HCT116 (cell line): ENCODE measurements around the gene RAB13. TPM values are rescaled to one million over a fixed set of nuclear protein-coding genes. Genes with fewer than 3 reads are reported as not detected.

Source experiments
- ATAC-seq: fragments of 200-7000 bp; cut with Tn5 transposase; 2 replicates; pipeline ENCODE4 v1.9.1; 2020; ENCODE audit warnings: mild to moderate bottlenecking, moderate library complexity
- BruUV-seq: library from RNA; stranded (reverse); fragments of 400-500 nt; replicated peaks from 2 replicates; lab custom pipeline; 2021; lab: Mats Ljungman, UMichigan
- CTCF ChIA-PET: fragments of 300-600 bp; sonication (Branson Sonifier 250); formaldehyde crosslinking; loops from one replicate; lab custom pipeline; 2021; ENCODE audit warnings: antibody characterized with exemption; lab: Charles Lee
- POLR2A ChIA-PET: fragments of 300-600, 350-600 bp; sonication (Branson Sonifier 250); formaldehyde crosslinking; loops from one replicate; lab custom pipeline; 2021; ENCODE audit warnings: antibody characterized with exemption; lab: Charles Lee
- RAD21 ChIA-PET, 2 experiments: fragments of 300-600 bp; sonication (Branson Sonifier 250); formaldehyde crosslinking; loops; one replicate each; lab custom pipeline; 2023; ENCODE audit warnings: low total read pairs in 2 of 2; ENCODE audit not compliant: uncharacterized antibody in 2 of 2, unreplicated experiment in 2 of 2, low non-redundant PET in 1 of 2; lab: Charles Lee
- DNase-seq: peaks from one replicate; pipeline ENCODE4 v3.0.0-alpha.2; 2010; ENCODE audit warnings: low read depth, low spot score
- H2AFZ ChIP-seq: fragments of 200-600 bp; shearing (Covaris generic), sonication (generic); 2 replicates; pipeline ENCODE4 v1.6.1; 2017; ENCODE audit warnings: low read depth, mixed run types, mixed read lengths, antibody characterized with exemption, low read length; ENCODE audit not compliant: poor library complexity, severe bottlenecking
- H3K27ac ChIP-seq: 2 replicates; pipeline ENCODE4 v1.5.1; 2012; ENCODE audit warnings: low read depth, low read length
- H3K27me3 ChIP-seq: fragments of 200-600 bp; sonication (generic); 2 replicates; pipeline ENCODE4 v1.6.1; 2016; ENCODE audit warnings: mixed run types, low read length, mixed read lengths; ENCODE audit not compliant: insufficient read depth
- H3K36me3 ChIP-seq, 2 experiments: fragments of 200-500 bp in 1 of 2; fragments of 200-600 bp in 1 of 2; sonication (Bioruptor generic) in 1 of 2; sonication (generic) in 1 of 2; 2 replicates each; pipeline versions ENCODE4 v1.5.1 to v1.6.1; 2014 to 2016; ENCODE audit warnings: low read length in 2 of 2, inconsistent platforms in 1 of 2, mixed read lengths in 1 of 2, mixed run types in 1 of 2; ENCODE audit not compliant: insufficient read depth in 2 of 2, control insufficient read depth in 1 of 2
- H3K4me1 ChIP-seq, 2 experiments: fragments of 200-600 bp in 1 of 2; sonication (generic) in 1 of 2; 2 replicates each; pipeline versions ENCODE4 v1.5.1 to v1.6.1; 2012 to 2017; ENCODE audit warnings: low read length in 2 of 2, inconsistent platforms in 1 of 2, mild to moderate bottlenecking in 1 of 2, mixed read lengths in 1 of 2, mixed run types in 1 of 2, moderate library complexity in 1 of 2; ENCODE audit not compliant: insufficient read depth in 2 of 2, control insufficient read depth in 1 of 2
- H3K4me2 ChIP-seq: fragments of 200-600 bp; sonication (generic); 2 replicates; pipeline ENCODE4 v1.6.1; 2017; ENCODE audit warnings: mixed run types, low read length, mixed read lengths
- H3K4me3 ChIP-seq, 2 experiments: fragments of 200-600 bp in 1 of 2; sonication (generic) in 1 of 2; replicated peaks in 1 of 2; 2 replicates each; pipeline ENCODE4 v1.5.1; 2011 to 2016; ENCODE audit warnings: low read length in 2 of 2, control low read depth in 1 of 2, low read depth in 1 of 2, mild to moderate bottlenecking in 1 of 2, mixed read lengths in 1 of 2, mixed run types in 1 of 2
- H3K79me2 ChIP-seq: fragments of 200-600 bp; sonication (generic); 2 replicates; pipeline ENCODE4 v1.6.1; 2017; ENCODE audit warnings: mild to moderate bottlenecking, mixed run types, low read length, moderate library complexity, mixed read lengths; ENCODE audit not compliant: insufficient read depth
- H3K9ac ChIP-seq: fragments of 200-600 bp; sonication (generic); 2 replicates; pipeline ENCODE4 v1.6.1; 2016; ENCODE audit warnings: low read length, mixed read lengths
- H3K9me2 ChIP-seq: fragments of 200-600 bp; sonication (generic), shearing (Covaris generic); 2 replicates; pipeline ENCODE4 v1.6.1; 2017; ENCODE audit warnings: mixed run types, mild to moderate bottlenecking, moderate library complexity; ENCODE audit not compliant: insufficient read depth
- H3K9me3 ChIP-seq, 2 experiments: fragments of 200-500 bp in 1 of 2; fragments of 200-600 bp in 1 of 2; sonication (Bioruptor generic) in 1 of 2; sonication (generic) in 1 of 2; 2 replicates each; pipeline ENCODE4 v1.6.1; 2014 to 2017; ENCODE audit warnings: low read length in 2 of 2, mixed read lengths in 2 of 2, inconsistent platforms in 1 of 2, low read depth in 1 of 2, mild to moderate bottlenecking in 1 of 2, mixed run types in 1 of 2, moderate library complexity in 1 of 2; ENCODE audit not compliant: control insufficient read depth in 1 of 2, insufficient read depth in 1 of 2
- H4K20me1 ChIP-seq: fragments of 200-600 bp; sonication (generic), shearing (Covaris generic); 2 replicates; pipeline ENCODE4 v1.6.1; 2017; ENCODE audit warnings: mixed run types, mild to moderate bottlenecking, moderate library complexity; ENCODE audit not compliant: insufficient read depth
- ATF3 ChIP-seq: IDR thresholded peaks from 2 replicates; pipeline ENCODE4 v1.6.1; 2012
- CBX3 ChIP-seq: IDR thresholded peaks from 2 replicates; pipeline ENCODE4 v1.6.1; 2012; ENCODE audit warnings: low read depth
- CEBPB ChIP-seq: IDR thresholded peaks from 2 replicates; pipeline ENCODE4 v1.6.1; 2012; ENCODE audit warnings: low read depth
- CTCF ChIP-seq, 3 experiments: fragments of 200-600 bp in 1 of 3; sonication (generic) in 1 of 3; IDR thresholded peaks in 2 of 3; conservative IDR thresholded peaks in 1 of 3; 2 replicates each; pipeline ENCODE4 v1.5.1; 2012 to 2017; ENCODE audit warnings: low read depth in 2 of 3, low read length in 2 of 3, antibody characterized with exemption in 1 of 3, borderline replicate concordance in 1 of 3, control low read depth in 1 of 3, mild to moderate bottlenecking in 1 of 3, mixed read lengths in 1 of 3, mixed run types in 1 of 3, moderate library complexity in 1 of 3; ENCODE audit not compliant: insufficient read depth in 1 of 3
- EGR1 ChIP-seq: IDR thresholded peaks from 2 replicates; pipeline ENCODE4 v1.6.1; 2012; ENCODE audit warnings: low read depth
- ELF1 ChIP-seq: IDR thresholded peaks from 2 replicates; pipeline ENCODE4 v1.6.1; 2012; ENCODE audit warnings: low read depth, borderline replicate concordance
- EZH2 ChIP-seq: fragments of 200-600 bp; sonication (generic); IDR thresholded peaks from 2 replicates; pipeline ENCODE4 v1.6.1; 2017; ENCODE audit warnings: antibody characterized with exemption, mixed run types
- FOSL1 ChIP-seq: IDR thresholded peaks from 2 replicates; pipeline ENCODE4 v1.6.1; 2012; ENCODE audit warnings: low read depth
- POLR2A ChIP-seq: IDR thresholded peaks from 2 replicates; pipeline ENCODE4 v1.7.0; 2011; ENCODE audit warnings: borderline replicate concordance; ENCODE audit not compliant: insufficient read depth, insufficient read length; ENCODE audit errors: extremely low read depth
- RAD21 ChIP-seq: IDR thresholded peaks from 2 replicates; pipeline ENCODE4 v1.6.1; 2012; ENCODE audit warnings: low read depth, mild to moderate bottlenecking
- REST ChIP-seq: IDR thresholded peaks from 2 replicates; pipeline ENCODE4 v1.6.1; 2012; ENCODE audit warnings: low read depth
- SIN3A ChIP-seq: IDR thresholded peaks from 2 replicates; pipeline ENCODE4 v1.6.1; 2012; ENCODE audit warnings: low read depth
- SP1 ChIP-seq: IDR thresholded peaks from 2 replicates; pipeline ENCODE4 v1.6.1; 2012; ENCODE audit warnings: low read depth
- TCF7L2 ChIP-seq: IDR thresholded peaks from 2 replicates; pipeline ENCODE4 v1.7.0; 2011; ENCODE audit warnings: borderline replicate concordance, inconsistent platforms; ENCODE audit not compliant: insufficient read depth, insufficient read length; ENCODE audit errors: extremely low read depth
- YY1 ChIP-seq: IDR thresholded peaks from 2 replicates; pipeline ENCODE4 v1.6.1; 2011; ENCODE audit warnings: low read length, low read depth, moderate library complexity, mild to moderate bottlenecking; ENCODE audit not compliant: insufficient replicate concordance; ENCODE audit errors: extremely low read depth
- ZBTB33 ChIP-seq: IDR thresholded peaks from 2 replicates; pipeline ENCODE4 v1.6.1; 2011; ENCODE audit warnings: mild to moderate bottlenecking, low read length, moderate library complexity; ENCODE audit not compliant: insufficient replicate concordance; ENCODE audit errors: extremely low read depth
- ZFX ChIP-seq: fragments of 450-650 bp; IDR thresholded peaks from 2 replicates; pipeline ENCODE4 v1.6.1; 2017
- ZNF274 ChIP-seq: fragments of 200-500 bp; sonication (Bioruptor generic); IDR thresholded peaks from 2 replicates; pipeline ENCODE4 v1.6.1; 2014; ENCODE audit warnings: mild to moderate bottlenecking, low read depth, low read length, inconsistent platforms
- intact Hi-C: fragments of 100-400 bp; cut with micrococcal nuclease; formaldehyde crosslinking; loops from 2 replicates; pipeline ENCODE4 v1.10.0; 2022
- total RNA-seq: library from RNA; stranded (reverse); gene quantifications from one replicate; pipeline ENCODE4 v1.2.1, GENCODE V29; 2021; ENCODE audit not compliant: unreplicated experiment

Gene RAB13
- total RNA-seq, 1 experiment from 2014 or later: 93.6 TPM

GRCh38 chr1:153954826-153955225 is 31.3 kb downstream of the RAB13 start:
- no peaks in the 10 kb centered on the region for H3K27me3 ChIP-seq
- H3K4me3 ChIP-seq: no peak overlapping the region
- intact Hi-C loops: no loop called here
- BruUV-seq: no TSS peak
- no peak for TF ChIP-seq CBX3
- no peak for TF ChIP-seq CTCF (IDR thresholded peaks at IDR 0.05 in 2 of 3, conservative IDR thresholded peaks at IDR 0.05 in 1 of 3; ENCODE audit: borderline replicate concordance in 1 of 3, insufficient read depth in 1 of 3, low read depth in 2 of 3, low read length in 2 of 3)
- TF ChIP-seq EZH2: no peak
- TF ChIP-seq POLR2A: no peak
- no peak for TF ChIP-seq ZNF274
- TF ChIP-seq FOSL1: no peak
- no peak for TF ChIP-seq EGR1
- no peak for TF ChIP-seq RAD21
- no peak for TF ChIP-seq SIN3A
- no peak for TF ChIP-seq ZFX
- TF ChIP-seq REST: no peak
- no peak for TF ChIP-seq YY1
- no peak for TF ChIP-seq TCF7L2
- TF ChIP-seq ELF1: no peak
- no peak for TF ChIP-seq ZBTB33
- no peak for TF ChIP-seq CEBPB
- no peak for TF ChIP-seq SP1
- TF ChIP-seq ATF3: no peak
- no peak overlapping the region for H3K4me2 ChIP-seq
- no peaks in the 10 kb centered on the region for H3K9me3 ChIP-seq
- H3K36me3 ChIP-seq: peaks cover 19 to 22% of the 10 kb centered on the region in 2 experiments; a peak in 3 of 4 replicates
- POLR2A ChIA-PET: no interaction called here
- H2AFZ ChIP-seq: no peak overlapping the region
- CTCF ChIA-PET: no interaction called here
- no peaks in the 10 kb centered on the region for H3K9me2 ChIP-seq
- H4K20me1 ChIP-seq: no peaks in the 10 kb centered on the region
- DNase-seq (no peak), ATAC-seq (no peak)
- no peak overlapping the region for H3K9ac ChIP-seq
- peaks cover 4 to 19% of the 10 kb centered on the region in 2 experiments; a peak in 2 of 4 replicates for H3K4me1 ChIP-seq
- RAD21 ChIA-PET: no interaction called here
- peaks cover 49% of the 10 kb centered on the region for H3K79me2 ChIP-seq
- H3K27ac ChIP-seq: no peak overlapping the region
